Kidney epithelial cell (primary cell): ENCODE results near the gene UBE2Q2. TPM values are rescaled to one million over a fixed set of nuclear protein-coding genes. Genes with fewer than 3 reads are reported as not detected.

Experiments used
- DNase-seq: peaks from one replicate; pipeline ENCODE4 v3.0.0-alpha.2; 2010; ENCODE audit warnings: low read depth
- H3K27me3 ChIP-seq: 2 replicates; pipeline ENCODE4 v1.6.0; 2011; ENCODE audit warnings: low read length; ENCODE audit not compliant: control insufficient read depth, insufficient read depth
- H3K36me3 ChIP-seq: 2 replicates; pipeline ENCODE4 v1.5.1; 2011; ENCODE audit warnings: low read length; ENCODE audit not compliant: control insufficient read depth, insufficient read depth
- H3K4me3 ChIP-seq: 2 replicates; pipeline ENCODE4 v1.5.1; 2011; ENCODE audit warnings: low read depth, mild to moderate bottlenecking, control low read depth, low read length
- CTCF ChIP-seq: IDR thresholded peaks from 2 replicates; pipeline ENCODE4 v1.5.1; 2011; ENCODE audit warnings: mild to moderate bottlenecking, moderate library complexity, low read length, control low read depth, inconsistent platforms; ENCODE audit not compliant: insufficient read depth, poor library complexity, severe bottlenecking
- total RNA-seq: library from RNA; depleted of rRNA; stranded (reverse); fragments of >200 nt; gene quantifications from 2 replicates; pipeline ENCODE4 v1.2.3, GENCODE V29; 2015

UBE2Q2 gene
- total RNA-seq, 1 donor from 2014 or later = 39.3 TPM

- Histone ChIP-seq H3K36me3 (no peaks in the 10 kb centered on the region), H3K4me3 (no peak overlapping the region), H3K27me3 (peaks cover 2% of the 10 kb centered on the region)
- TF ChIP-seq CTCF = no peak
- DNase-seq = no peak
Observed at GRCh38 chr15:75815811-75816719, 27.2 kb upstream of the UBE2Q2 start.

GRCh38 chr15:75817138-75817935 is 25.9 kb upstream of the UBE2Q2 start:
- no peak for TF ChIP-seq CTCF
- Histone ChIP-seq H3K27me3 (no peaks in the 10 kb centered on the region), H3K4me3 (no peak overlapping the region), H3K36me3 (no peaks in the 10 kb centered on the region)
- DNase-seq = no peak

GRCh38 chr15:75820206-75820605 is 23.0 kb upstream of the UBE2Q2 start:
- Histone ChIP-seq H3K36me3 (no peaks in the 10 kb centered on the region), H3K27me3 (no peaks in the 10 kb centered on the region), H3K4me3 (no peak overlapping the region)
- TF ChIP-seq CTCF = no peak
- DNase-seq = no peak

GRCh38 chr15:75821786-75822345 is 21.4 kb upstream of the UBE2Q2 start:
- no peak for DNase-seq

More at GRCh38 chr15:75821786-75822345, 21.4 kb upstream of the UBE2Q2 start:
- H3K27me3 ChIP-seq = no peaks in the 10 kb centered on the region
- H3K36me3 ChIP-seq = no peaks in the 10 kb centered on the region
- H3K4me3 ChIP-seq = no peak overlapping the region
- TF ChIP-seq CTCF = no peak
